Hair follicular keratinocyte (primary cell): ENCODE data around the gene CDK6. TPM values are rescaled to one million over a fixed set of nuclear protein-coding genes. Genes with fewer than 3 reads are reported as not detected.

Experiments used
- total RNA-seq: library from RNA; depleted of rRNA; stranded (reverse); fragments of >200 nt; gene quantifications from 2 replicates; pipeline ENCODE4 v1.2.3, GENCODE V29; 2015

The CDK6 gene
- 69.2 and 96.3 TPM in 2 replicates for total RNA-seq

DNA sequence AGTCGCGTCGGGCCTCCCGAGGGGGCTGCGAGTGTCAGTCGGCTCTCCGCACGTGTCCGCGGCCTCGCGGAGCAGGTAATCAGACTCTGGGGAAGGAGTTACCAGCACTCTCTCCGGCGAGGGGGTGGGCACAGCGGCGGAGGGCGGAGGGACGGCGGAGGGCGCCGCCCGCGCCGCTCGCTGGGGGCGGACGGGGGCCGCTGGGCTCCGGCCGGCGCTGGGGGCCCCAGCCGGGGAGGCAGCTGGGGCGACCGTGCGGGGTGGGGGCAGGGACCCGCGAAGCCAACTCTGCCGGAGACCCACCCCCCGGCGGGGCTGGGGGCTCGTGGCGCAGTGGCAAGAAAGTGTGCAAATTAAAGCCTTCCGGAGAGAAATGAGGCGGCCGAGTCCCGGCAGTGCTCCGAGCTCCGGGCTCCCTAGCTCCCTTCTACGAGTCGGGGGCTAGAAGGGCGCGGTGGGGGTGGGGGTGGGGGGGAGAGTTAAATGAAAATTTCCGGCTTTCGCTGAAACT is at the start of gene CDK6:
TSS of gene CDK6 (minus strand) at position 85 of the 511 bp plus-strand sequence. CDS start 3,250 bp downstream, outside the sequence.

Other genes starting within 250 kb of the CDK6 start
- 7.6 and 9.7 TPM in 2 replicates for gene FAM133B, start 246.2 kb downstream of the CDK6 start, total RNA-seq